SK-MEL-5 (cell line): ENCODE data around the gene FBXW10. TPM values are rescaled to one million over a fixed set of nuclear protein-coding genes. Genes with fewer than 3 reads are reported as not detected.
"Not testable (repeated sequence)": the region's sequence is repeated elsewhere in the genome, so short reads cannot be mapped to it uniquely, and the experiment has no call there.

Experiments used
- DNase-seq: peaks from one replicate; pipeline ENCODE4 v3.0.0-alpha.2; 2016; ENCODE audit warnings: low read depth, low spot score
- in situ Hi-C: cut with HindIII; loops from 2 replicates; pipeline ENCODE4 v1.10.0; 2016; ENCODE audit warnings: low sequenced_read_pairs, high pct_unique_total_duplicates, low pct_unique_long_range_greater_than_20kb
- small RNA-seq, 2 experiments: library from RNA; depleted of rRNA; stranded (forward); fragments of <200 nt; gene quantifications; one replicate each; pipeline ENCODE3, GENCODE V24; 2014
- total RNA-seq: library from RNA; depleted of rRNA; stranded (reverse); fragments of >200 nt; shearing (Covaris generic); gene quantifications from 2 replicates; pipeline ENCODE4 v1.2.3, GENCODE V29; 2014; rRNA removed

The FBXW10 gene
- total RNA-seq, 1 experiment from 2014 or later: not detected

DNA sequence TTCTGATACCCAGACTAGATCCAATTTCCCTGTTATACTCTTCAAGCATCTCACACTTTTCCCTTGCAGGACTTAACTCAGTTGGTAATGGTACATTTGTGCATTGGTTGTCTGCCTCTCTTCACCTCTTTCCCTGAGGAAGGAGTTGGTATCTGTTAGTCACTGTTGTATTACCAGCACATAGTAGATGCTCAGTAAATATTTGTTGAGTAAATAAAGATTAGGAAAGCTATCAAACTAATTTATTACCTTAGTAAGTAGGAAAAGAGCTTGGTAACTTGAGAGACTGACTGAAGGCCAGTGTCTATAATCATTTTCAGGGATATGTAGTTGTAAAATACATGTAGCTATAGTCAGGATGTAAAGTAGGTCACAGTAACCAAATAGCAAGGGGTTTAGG is 53.0 kb downstream of the FBXW10 start:
- in situ Hi-C loops, DNase-seq: not testable (repeated sequence)

DNA sequence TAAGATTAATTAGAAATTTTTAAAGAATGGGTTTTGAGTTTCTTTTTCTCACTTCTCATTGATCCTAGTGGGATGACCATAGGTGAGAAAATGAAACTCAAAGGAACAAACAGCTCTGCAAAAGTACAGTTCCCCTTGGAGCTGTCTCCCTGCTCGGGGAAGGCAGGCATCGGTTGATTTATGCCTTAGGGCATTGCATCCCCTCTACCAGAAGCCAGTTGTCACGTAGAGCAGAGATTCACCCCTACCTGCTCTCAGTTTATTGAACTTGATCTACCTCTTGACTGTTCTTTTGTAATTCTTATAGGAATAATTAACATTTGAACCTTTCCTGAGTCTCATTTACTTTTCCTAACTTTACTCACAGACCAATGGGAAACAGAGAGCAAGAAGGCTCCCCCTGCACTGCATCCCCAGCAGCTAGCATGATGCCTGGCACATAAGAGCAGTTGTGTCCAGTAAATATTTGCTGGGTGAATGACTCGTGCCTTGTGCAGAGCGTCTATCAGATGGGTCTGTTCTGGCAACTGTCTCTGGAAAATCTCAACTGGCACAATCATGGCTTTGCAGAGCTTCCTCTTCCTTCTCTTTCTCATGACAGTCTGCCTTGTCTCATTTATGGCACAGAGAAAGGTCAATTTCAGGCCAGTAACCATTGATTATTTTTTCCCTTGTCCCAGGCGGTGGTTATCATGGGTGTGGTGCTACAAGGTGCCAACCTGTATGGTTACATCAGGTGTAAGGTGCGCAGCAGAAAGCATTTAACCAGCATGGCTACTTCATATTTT is 59.8 kb downstream of the FBXW10 start:
- in situ Hi-C loops: not testable (repeated sequence)

DNA sequence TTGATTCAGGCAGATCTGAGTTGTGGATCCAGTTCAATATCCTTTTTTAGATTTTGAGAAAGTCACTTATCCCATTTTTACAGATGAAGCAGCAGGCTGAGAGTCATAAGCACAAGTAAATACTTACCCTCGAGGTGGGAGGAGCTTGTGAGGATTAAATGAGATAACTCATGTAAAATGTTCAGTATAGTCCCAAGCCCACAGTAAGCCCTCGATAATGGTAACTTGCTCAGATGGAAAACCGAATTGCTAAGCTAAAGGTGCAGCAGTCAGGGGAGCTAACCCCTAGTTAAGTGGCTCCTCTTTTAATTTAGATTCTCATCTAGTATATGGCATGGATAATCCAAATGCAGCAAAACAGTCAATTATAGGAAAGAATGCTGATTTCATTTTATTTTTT is 72.1 kb downstream of the FBXW10 start:
- DNase-seq, in situ Hi-C loops: not testable (repeated sequence)

More for the DNA sequence above, 59.8 kb downstream of the FBXW10 start:
- not testable (repeated sequence) for DNase-seq

DNA sequence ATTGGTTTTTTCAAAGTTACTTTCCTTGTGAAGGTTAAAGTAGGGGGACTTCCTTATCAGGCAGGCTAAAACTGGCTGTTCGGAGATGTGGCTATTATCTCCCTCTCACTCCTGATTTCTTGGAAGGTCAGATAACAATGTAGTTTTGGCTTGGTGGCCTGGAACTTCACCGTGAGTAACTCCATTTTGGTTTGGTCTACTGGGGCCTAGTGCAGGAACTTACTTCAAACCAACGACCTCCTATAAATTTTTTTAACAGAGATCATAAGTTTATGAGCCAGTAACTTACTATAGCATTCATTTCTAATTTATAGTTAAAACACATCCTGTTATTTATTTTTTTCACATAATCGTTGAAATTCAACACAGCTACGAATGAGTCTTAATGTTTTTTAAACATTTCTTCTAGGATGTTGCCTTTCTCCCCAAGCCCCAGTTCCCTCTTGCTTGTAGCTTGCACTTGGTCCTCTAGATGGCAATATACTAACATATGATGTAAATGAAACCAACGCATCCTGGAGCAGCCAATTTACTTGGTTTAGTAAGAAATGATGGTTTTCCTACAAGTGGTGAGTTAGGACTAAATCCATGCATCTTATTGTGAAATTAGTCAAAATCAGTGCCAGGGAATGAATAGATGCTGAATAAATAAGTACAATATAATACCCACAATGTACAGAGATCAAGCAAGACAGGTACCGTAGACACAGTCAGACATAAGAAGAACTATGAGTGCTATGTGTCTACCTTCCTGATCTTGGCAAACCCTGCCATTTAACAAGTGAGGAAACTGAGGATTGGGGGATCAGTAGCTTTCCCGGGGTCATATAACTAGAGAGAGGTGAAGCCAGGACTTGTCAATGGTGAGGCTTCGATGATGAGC is 72.9 kb downstream of the FBXW10 start:
- peak; percentile 80 for DNase-seq
- in situ Hi-C loops: not testable (repeated sequence)

DNA sequence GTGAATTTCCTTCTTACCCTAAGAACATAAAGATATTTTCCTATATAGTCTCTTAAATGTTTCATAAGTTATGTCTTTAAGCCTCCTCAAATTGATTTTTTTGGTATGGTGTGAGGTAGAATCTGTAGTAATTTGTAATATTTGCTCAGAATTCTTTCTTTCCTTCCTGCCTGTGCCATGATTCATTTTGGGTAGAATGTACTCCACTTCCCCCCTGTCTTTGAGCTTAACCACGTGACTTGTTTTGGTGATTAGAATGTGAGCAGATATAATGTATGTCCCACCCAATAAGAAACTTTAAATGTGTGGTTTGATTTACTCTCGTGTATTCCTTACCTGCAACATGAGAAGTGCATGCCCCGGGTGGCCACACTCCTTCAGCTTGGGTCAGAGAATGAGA is 77.6 kb downstream of the FBXW10 start:
- DNase-seq, in situ Hi-C loops: not testable (repeated sequence)

DNA sequence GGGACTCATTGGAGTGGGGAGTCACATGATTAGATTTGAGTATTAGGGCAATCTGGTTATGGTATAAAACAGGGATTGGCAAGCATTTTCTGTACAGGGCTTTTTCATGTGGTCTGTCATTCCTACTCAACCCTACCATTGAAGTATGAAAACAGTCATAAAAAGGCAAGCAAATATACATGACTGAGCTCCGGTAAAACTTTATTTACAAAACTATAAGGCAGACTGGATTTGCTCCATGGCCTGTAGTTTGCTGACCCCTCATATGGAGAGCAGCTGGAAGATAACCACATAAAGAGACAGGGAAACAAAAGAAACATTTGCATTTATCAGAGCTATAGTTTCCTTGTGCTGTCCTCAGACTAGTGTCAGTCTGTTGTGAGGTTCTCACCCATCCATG is 83.8 kb downstream of the FBXW10 start:
- DNase-seq, in situ Hi-C loops: not testable (repeated sequence)

Small RNA genes lying within 50 kb of the gene (small RNA-seq; reads per million reads assigned to genes)
- 0 reads per million in 2 experiments for gene AC026271.4

Other genes with a start within 250 kb of the FBXW10 start
- not detected in 2 replicates for gene TBC1D28, start 99.7 kb upstream of the FBXW10 start, total RNA-seq
- gene FOXO3B, start 61.7 kb upstream of the FBXW10 start, total RNA-seq: 0.71 and 1.4 TPM in 2 replicates
- gene TVP23B, start 37.1 kb downstream of the FBXW10 start, total RNA-seq: 78.8 and 92.5 TPM in 2 replicates
- 61.4 and 63.6 TPM in 2 replicates for gene PRPSAP2, start 114.1 kb downstream of the FBXW10 start, total RNA-seq
- 0.11 TPM in 1 of 2 replicates, not detected in the other for gene SLC5A10, start 208.1 kb downstream of the FBXW10 start, total RNA-seq